HG03175 (cell line): ENCODE data around the gene ONECUT1.

Experiments used
- ATAC-seq: cut with Tn5 transposase; IDR thresholded peaks from one replicate; pipeline ENCODE4 v1.9.1; 2021; ENCODE audit warnings: mild to moderate bottlenecking, moderate library complexity; ENCODE audit not compliant: unreplicated experiment

Gene ONECUT1

GRCh38 chr15:52734329-52734728, 55.8 kb downstream of the ONECUT1 start:
- no peak for ATAC-seq

- ATAC-seq: no peak
These were observed 56.4 kb downstream of the ONECUT1 start for GRCh38 chr15:52733696-52734255.

GRCh38 chr15:52733088-52733487, 57.0 kb downstream of the ONECUT1 start:
- ATAC-seq: no peak

- no peak for ATAC-seq
These were observed 57.6 kb downstream of the ONECUT1 start for GRCh38 chr15:52732551-52732950.

GRCh38 chr15:52731732-52732470, 58.2 kb downstream of the ONECUT1 start:
- ATAC-seq: no peak

- no peak for ATAC-seq
These were observed 59.1 kb downstream of the ONECUT1 start for GRCh38 chr15:52731004-52731403.

GRCh38 chr15:52730594-52730993, 59.5 kb downstream of the ONECUT1 start:
- no peak for ATAC-seq

- ATAC-seq: peak; percentile 78
These were observed 60.0 kb downstream of the ONECUT1 start for GRCh38 chr15:52730173-52730572.

GRCh38 chr15:52728899-52729298, 61.2 kb downstream of the ONECUT1 start:
- ATAC-seq: no peak

GRCh38 chr15:52727815-52728214, 62.3 kb downstream of the ONECUT1 start:
- ATAC-seq: no peak

GRCh38 chr15:52726195-52726594, 63.9 kb downstream of the ONECUT1 start:
- no peak for ATAC-seq

- ATAC-seq: no peak
These were observed 71.6 kb downstream of the ONECUT1 start for GRCh38 chr15:52718551-52718950.

GRCh38 chr15:52717924-52718323, 72.2 kb downstream of the ONECUT1 start:
- no peak for ATAC-seq

GRCh38 chr15:52717481-52717880, 72.7 kb downstream of the ONECUT1 start:
- no peak for ATAC-seq

- ATAC-seq: no peak
These were observed 73.6 kb downstream of the ONECUT1 start for GRCh38 chr15:52716536-52716935.

- no peak for ATAC-seq
These were observed 74.7 kb downstream of the ONECUT1 start for GRCh38 chr15:52715411-52715810.

- ATAC-seq: no peak
These were observed 75.2 kb downstream of the ONECUT1 start for GRCh38 chr15:52714968-52715367.

GRCh38 chr15:52710708-52711389, 79.3 kb downstream of the ONECUT1 start:
- ATAC-seq: no peak

- ATAC-seq: peak; percentile 48
These were observed 80.0 kb downstream of the ONECUT1 start for GRCh38 chr15:52710050-52710707.

GRCh38 chr15:52709187-52709981, 80.8 kb downstream of the ONECUT1 start:
- ATAC-seq: peak; percentile 76
